H1 (cell line): ENCODE measurements around the gene ANKRD11. TPM values are rescaled to one million over a fixed set of nuclear protein-coding genes. Genes with fewer than 3 reads are reported as not detected.
A peak's percentile ranks its signal among the peaks of the same experiment; 100 is the strongest.

Source experiments
- CHD1 ChIP-seq: IDR thresholded peaks from 2 replicates; pipeline ENCODE4 v1.6.1; 2012; ENCODE audit warnings: low read depth, low read length, improper control_type of control experiment
- CHD2 ChIP-seq: IDR thresholded peaks from 2 replicates; pipeline ENCODE4 v1.6.1; 2012; ENCODE audit warnings: low read length, improper control_type of control experiment
- CREB1 ChIP-seq: IDR thresholded peaks from 2 replicates; pipeline ENCODE4 v1.6.1; 2012; ENCODE audit warnings: inconsistent platforms
- CTBP2 ChIP-seq: IDR thresholded peaks from 2 replicates; pipeline ENCODE4 v1.7.0; 2011; ENCODE audit warnings: borderline replicate concordance, mild to moderate bottlenecking, moderate library complexity, mixed read lengths, low read length; ENCODE audit not compliant: insufficient read depth, insufficient read length
- CTCF ChIP-seq, 3 experiments: IDR thresholded peaks; 1 replicate in 2 of 3; 2 replicates in 1 of 3; pipeline versions ENCODE4 v1.5.1 to v1.6.1; 2011; ENCODE audit warnings: low read length in 3 of 3, mild to moderate bottlenecking in 3 of 3, inconsistent platforms in 2 of 3, low read depth in 1 of 3, moderate library complexity in 1 of 3; ENCODE audit not compliant: insufficient read depth in 1 of 3; ENCODE audit errors: control extremely low read depth in 1 of 3
- E2F6 ChIP-seq: IDR thresholded peaks from 2 replicates; pipeline ENCODE4 v1.6.1; 2012; ENCODE audit warnings: inconsistent platforms
- EP300 ChIP-seq, 2 experiments: IDR thresholded peaks; 1 replicate in 1 of 2; 2 replicates in 1 of 2; pipeline ENCODE4 v1.6.1; 2011 to 2012; ENCODE audit warnings: low read depth in 2 of 2, low read length in 2 of 2, mild to moderate bottlenecking in 2 of 2, borderline replicate concordance in 1 of 2, inconsistent platforms in 1 of 2, moderate library complexity in 1 of 2
- JUN ChIP-seq: IDR thresholded peaks from 2 replicates; pipeline ENCODE4 v1.6.1; 2011; ENCODE audit warnings: low read depth, mild to moderate bottlenecking, improper control_type of control experiment, low read length
- MAX ChIP-seq: IDR thresholded peaks from 2 replicates; pipeline ENCODE4 v1.6.1; 2012; ENCODE audit warnings: inconsistent platforms
- PHF8 ChIP-seq: fragments of 200-600 bp; sonication (generic); conservative IDR thresholded peaks from 2 replicates; pipeline ENCODE4 v1.7.1; 2012; ENCODE audit warnings: low read depth, mild to moderate bottlenecking, inconsistent platforms, low read length, moderate library complexity
- POLR2A ChIP-seq, 2 experiments: IDR thresholded peaks; 1 replicate in 1 of 2; 2 replicates in 1 of 2; pipeline ENCODE4 v1.6.1; 2011; ENCODE audit warnings: low read depth in 2 of 2, low read length in 2 of 2, mild to moderate bottlenecking in 2 of 2; ENCODE audit errors: control extremely low read depth in 1 of 2
- RBBP5 ChIP-seq: IDR thresholded peaks from 2 replicates; pipeline ENCODE4 v1.7.1; 2012; ENCODE audit warnings: low read depth, mild to moderate bottlenecking, inconsistent platforms, low read length, moderate library complexity, borderline replicate concordance
- SIN3A ChIP-seq, 2 experiments: IDR thresholded peaks in 1 of 2; conservative IDR thresholded peaks in 1 of 2; 2 replicates each; pipeline ENCODE4 v1.6.1; 2011 to 2012; ENCODE audit warnings: low read length in 2 of 2, improper control_type of control experiment in 1 of 2, low read depth in 1 of 2, mild to moderate bottlenecking in 1 of 2
- SIRT6 ChIP-seq: IDR thresholded peaks from one replicate; pipeline ENCODE4 v1.7.1; 2012; ENCODE audit warnings: low read length, inconsistent platforms
- SP1 ChIP-seq: IDR thresholded peaks from 2 replicates; pipeline ENCODE4 v1.6.1; 2011; ENCODE audit warnings: low read depth, low read length
- SRF ChIP-seq: IDR thresholded peaks from 2 replicates; pipeline ENCODE4 v1.6.1; 2011; ENCODE audit warnings: mild to moderate bottlenecking, low read depth, low read length, moderate library complexity
- TAF1 ChIP-seq: IDR thresholded peaks from 2 replicates; pipeline ENCODE4 v1.6.1; 2011; ENCODE audit warnings: mild to moderate bottlenecking, low read depth, low read length
- TEAD4 ChIP-seq: IDR thresholded peaks from 2 replicates; pipeline ENCODE4 v1.6.1; 2012; ENCODE audit warnings: low read depth, low read length, inconsistent platforms, mixed read lengths
- USF2 ChIP-seq: IDR thresholded peaks from 2 replicates; pipeline ENCODE4 v1.6.1; 2011; ENCODE audit warnings: low read length, improper control_type of control experiment
- polyA plus RNA-seq, 7 experiments: library from polyadenylated mRNA; depleted of rRNA in 3 of 7; stranded (reverse) in 5 of 7; unstranded in 2 of 7; fragments of >200 nt in 5 of 7; fragments of 200-250 nt in 2 of 7; gene quantifications; 1 replicate in 5 of 7; 2 replicates in 1 of 7; 4 replicates in 1 of 7; pipeline versions ENCODE4 v1.2.1 to v1.2.3, GENCODE V29; 2011 to 2013; ENCODE audit warnings: missing spikeins in 2 of 7, mixed read lengths in 2 of 7
- total RNA-seq: library from RNA; stranded (reverse); fragmentation: NEBNext Ultra II Directional; extraction: Animal tissue kit (Norgen Biotek cat#: 25700); gene quantifications from 2 replicates; pipeline ENCODE4 v1.2.1, GENCODE V29; 2021

Gene ANKRD11
- total and polyA plus RNA-seq, 2 of the 8 experiments (the other 6 are each of a cell fraction or from before 2014, with no cell fraction given) = 46.5 to 142 TPM

- TF ChIP-seq SRF (no peak), USF2 (no peak), CTCF (IDR thresholded peaks at IDR 0.05; ENCODE audit: control extremely low read depth in 1 of 3, insufficient read depth in 1 of 3, low read depth in 1 of 3, low read length in 3 of 3) (peak; percentile 0 to 39 (median 31)), RBBP5 (no peak), EP300 (IDR thresholded peaks at IDR 0.05; ENCODE audit: borderline replicate concordance in 1 of 2, low read depth in 2 of 2, low read length in 2 of 2) (0 out of 3 replicates have a peak, but pooled peaks of 1 of the 2 experiments have one; percentile 18), PHF8 (0 out of 2 replicates have a peak, but pooled peaks have one; percentile 14), TEAD4 (peak; percentile 84), MAX (peak; percentile 63), SIN3A (conservative IDR thresholded peaks at IDR 0.05 in 1 of 2, IDR thresholded peaks at IDR 0.05 in 1 of 2; ENCODE audit: low read depth in 1 of 2, low read length in 2 of 2) (peak in 1 of 2 experiments; percentile 73; a peak in 2 of 4 replicates), JUN (no peak), TAF1 (peak; percentile 70), CHD2 (no peak), SP1 (0 out of 2 replicates have a peak, but pooled peaks have one; percentile 31), CREB1 (peak; percentile 28; the same call in 1 of the 2 replicates), SIRT6 (no peak), CTBP2 (no peak), POLR2A (IDR thresholded peaks at IDR 0.05; ENCODE audit: control extremely low read depth in 1 of 2, low read depth in 2 of 2, low read length in 2 of 2) (peak; percentile 46 to 65; a peak in 2 of 3 replicates), CHD1 (no peak), E2F6 (no peak)
Observed at GRCh38 chr16:89489040-89489897, 1.1 kb downstream of the ANKRD11 start (continued).
